HG02943 (cell line): ENCODE results near the gene DMAC2.
"Not testable (repeated sequence)": the region's sequence is repeated elsewhere in the genome, so short reads cannot be mapped to it uniquely, and the experiment has no call there.

Source experiments
- ATAC-seq: cut with Tn5 transposase; IDR thresholded peaks from one replicate; pipeline ENCODE4 v1.9.1; 2021; ENCODE audit warnings: mild to moderate bottlenecking, low read depth, moderate library complexity; ENCODE audit not compliant: unreplicated experiment

Gene DMAC2

DNA sequence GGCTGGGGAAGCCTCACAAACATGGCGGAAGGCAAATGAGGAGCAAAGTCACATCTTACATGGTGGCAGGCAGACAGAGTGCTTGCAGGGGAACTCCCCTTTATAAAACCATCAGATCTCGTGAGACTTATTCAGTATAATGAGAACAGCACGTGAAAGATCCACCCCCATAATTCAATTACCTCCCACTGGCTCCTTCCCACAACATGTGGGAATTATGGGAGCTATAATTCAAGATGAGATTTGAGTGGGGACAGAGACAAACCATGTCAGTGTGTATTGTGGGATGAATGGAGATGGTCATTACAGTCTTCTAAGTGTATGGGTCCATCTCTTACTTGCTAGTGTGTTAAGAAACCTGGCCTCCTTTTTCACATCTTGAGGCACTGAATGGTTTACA lies 37.7 kb downstream of the DMAC2 start:
- no peak for ATAC-seq

DNA sequence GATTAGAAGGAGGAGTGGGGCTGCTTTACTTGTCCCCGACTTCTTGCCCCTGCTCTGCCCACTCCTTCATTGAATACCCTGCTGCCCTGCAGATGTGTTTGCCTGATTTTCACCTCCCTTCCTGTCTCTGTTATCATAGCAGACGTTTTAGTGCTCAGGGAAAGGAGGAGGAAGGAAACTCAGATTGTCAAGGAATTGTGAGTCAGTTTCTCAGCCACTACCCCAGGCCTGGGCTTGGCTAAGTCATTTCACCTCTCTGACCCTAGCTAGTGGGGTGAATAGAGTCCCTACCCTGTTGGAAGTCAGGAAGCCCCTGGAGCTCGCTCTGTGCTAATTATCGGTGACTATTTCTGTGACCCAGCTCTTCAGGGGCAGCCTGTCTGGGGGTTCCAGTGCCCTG lies 38.2 kb downstream of the DMAC2 start:
- ATAC-seq, result no peak

DNA sequence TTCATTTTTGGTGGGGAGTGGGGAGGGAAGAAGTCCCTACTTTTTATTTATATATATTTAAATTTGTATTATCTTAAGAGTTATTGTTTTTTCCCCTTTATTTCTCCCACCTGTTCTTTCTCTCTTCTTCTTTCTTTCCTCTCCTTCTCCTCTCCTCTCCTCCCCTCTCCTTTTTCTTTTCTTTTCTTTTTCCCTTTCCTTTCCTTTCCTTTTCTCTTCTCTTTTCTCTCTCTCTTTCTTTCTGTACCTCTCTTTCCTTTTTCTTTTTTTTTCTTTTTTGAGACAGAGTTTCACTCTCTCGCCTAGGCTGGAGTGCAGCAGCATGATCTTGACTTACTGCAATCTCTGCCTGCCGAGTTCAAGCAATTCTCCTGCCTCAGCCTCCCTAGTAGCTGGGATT lies 40.2 kb downstream of the DMAC2 start:
- no peak for ATAC-seq

DNA sequence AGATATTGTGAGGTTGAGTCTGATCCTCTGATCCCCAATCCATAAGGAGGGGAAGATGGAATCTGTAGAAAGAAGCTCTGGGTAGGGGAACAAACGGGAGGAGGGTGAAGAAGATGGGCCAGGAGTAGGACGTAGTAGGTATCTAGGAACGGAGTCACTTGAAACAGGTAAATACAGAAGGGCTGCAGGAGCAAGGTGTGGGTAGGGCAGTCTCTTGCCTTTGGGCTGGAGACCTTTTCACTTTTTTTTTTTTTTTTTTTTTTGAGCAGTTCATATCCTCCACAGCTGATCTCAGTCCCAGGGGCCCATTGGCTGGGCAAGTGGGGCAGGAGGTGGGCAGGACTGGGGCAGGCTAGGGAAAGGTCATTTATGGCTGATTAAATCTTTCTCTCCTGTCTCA lies 40.6 kb downstream of the DMAC2 start:
- ATAC-seq, result no peak

DNA sequence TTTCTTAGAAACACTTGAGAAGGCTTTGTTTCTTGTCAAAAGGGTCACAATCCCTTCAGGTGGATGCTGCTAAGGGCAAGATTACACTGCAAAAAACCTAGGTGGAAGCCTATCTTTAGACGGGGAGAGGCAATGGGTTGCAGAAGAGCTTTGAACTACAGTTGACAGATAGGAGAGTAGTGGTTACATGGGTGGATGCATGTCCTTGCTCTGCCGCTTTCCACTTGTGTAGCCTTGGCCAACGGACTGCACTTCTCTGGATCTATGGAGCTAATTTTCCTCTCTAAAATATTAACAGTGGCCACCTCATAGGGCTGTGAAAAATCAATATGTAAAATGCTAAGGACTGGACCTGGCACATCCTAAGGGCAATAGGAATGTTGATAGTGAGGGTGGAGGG lies 41.1 kb downstream of the DMAC2 start:
- ATAC-seq, result no peak

DNA sequence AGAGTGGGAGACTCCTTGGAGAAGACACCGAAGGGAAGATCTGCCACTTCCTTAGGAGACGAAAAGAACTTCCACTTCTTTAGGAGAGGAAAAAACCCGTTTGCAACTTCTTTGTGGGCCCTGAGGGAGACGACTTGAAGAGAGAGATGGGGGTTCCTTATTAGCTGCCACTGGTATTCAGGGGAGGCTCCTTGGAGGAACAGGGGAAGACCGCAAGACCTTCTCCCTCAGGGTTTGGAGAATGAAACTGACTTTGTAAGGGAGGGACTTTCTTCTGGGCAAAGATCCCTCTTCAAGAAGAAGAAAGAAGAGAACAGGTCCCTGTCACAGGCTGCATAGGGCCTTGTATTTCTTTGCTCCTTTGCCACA lies 41.7 kb downstream of the DMAC2 start:
- no peak for ATAC-seq

DNA sequence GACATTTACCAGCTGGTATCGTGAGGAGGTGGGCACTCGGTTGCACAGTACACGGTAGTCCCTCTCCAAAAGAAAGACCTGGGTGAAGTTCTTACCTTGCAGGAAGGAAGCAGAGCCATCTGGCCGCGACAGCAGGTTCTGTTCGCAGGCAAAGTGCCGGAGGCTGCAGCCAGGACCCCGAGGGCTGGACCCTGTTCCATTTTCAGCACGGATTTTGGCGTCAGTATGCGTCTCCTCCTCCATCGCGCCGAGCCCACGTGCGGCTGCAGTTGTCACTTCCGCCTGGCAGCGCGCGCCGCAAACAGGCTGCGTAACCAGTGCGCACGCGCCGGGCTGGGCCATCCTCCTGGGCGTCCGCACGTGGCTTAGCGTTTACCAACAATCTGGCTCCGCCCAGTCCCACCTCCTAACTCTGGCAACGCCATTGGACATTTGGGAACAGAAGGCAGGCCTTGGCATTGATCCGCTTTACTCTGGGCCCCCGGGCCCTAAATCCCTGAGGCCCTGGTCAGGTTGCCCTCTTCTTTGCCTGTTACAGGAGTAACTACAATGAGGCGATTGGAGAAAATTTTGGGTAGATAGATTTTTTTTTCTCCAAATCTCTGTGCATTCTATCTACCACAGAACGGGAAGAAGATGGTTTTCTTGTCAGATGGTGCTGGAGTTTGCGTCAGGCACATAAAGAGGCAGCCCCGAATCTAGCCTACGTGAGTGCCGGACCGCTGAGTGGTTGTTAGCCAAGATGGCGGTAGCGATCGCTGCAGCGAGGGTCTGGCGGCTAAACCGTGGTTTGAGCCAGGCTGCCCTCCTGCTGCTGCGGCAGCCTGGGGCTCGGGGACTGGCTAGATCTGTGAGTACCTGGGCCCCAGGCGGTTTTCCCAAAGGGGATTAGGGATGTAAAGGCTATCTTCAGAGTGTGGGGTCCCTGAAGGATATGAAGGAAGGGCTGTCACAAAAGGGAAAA lies 42.3 kb downstream of the DMAC2 start, which contains the start of the genes BCKDHA and EXOSC5:
Gene BCKDHA, plus strand, starts transcription at position 733 of the 964 bp plus-strand sequence. Its CDS starts 10 bp downstream, at position 743.
Gene EXOSC5, minus strand, starts transcription at position 274 of the 964 bp plus-strand sequence. Its CDS starts 31 bp downstream, at position 243.
- ATAC-seq, result peak; percentile 89

DNA sequence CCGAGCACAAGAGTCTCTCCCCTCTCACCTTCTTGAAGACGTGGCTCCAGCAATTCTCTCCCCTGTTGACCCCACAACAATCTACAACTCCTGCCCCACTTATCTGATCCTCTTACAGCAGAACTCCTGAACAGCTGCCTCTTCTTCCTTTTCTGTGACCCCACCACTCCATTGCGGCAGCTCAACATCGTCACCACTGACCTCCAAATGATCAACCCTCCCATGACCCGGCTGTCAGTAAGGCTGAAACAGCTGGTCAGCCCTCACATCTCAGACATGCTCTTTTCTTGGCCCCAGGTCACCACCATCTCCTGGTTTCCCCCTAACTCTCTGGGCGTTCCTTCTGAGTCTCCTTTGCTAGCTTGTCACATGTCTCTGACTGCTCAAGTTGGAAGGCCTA lies 44.4 kb downstream of the DMAC2 start:
- ATAC-seq, result no peak

DNA sequence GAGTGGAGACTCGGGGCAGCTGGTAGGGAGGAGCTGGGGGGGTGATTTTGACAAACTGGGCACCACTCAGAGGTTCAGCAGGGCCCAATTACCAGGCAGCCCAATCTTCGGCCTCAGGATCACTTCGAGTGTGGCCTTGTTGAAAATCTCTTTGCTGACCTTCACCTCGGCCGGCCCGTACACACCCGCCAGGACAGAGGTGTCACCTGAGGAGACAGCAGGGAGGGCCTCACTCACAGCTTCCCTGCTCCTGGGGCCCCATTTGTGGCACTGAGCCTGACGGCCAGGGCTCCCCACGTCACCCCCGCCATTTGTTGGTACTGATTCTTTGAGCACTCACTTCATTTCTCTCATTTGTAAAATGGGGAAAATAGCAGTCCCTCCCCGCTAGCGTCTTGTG lies 46.9 kb downstream of the DMAC2 start:
- no peak for ATAC-seq

DNA sequence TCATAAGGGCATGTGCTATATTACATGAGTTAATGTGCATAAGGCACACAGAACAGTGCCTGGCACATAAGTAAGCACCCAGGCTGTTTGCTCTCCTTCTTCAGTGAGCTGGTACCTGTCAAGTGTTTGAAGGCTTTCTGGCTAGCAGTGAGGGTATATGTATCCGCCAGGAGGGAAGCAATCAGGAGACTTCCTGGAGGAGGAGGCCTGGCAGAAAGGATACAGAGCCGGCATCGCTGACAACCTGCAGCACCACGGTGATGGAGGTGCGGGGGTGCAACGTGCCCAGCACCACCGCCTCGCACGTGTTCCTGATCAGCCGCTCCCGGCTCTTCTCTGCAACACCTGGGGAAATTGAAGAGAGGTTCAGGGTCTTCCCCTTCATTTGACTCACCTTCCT lies 48.1 kb downstream of the DMAC2 start:
- ATAC-seq, result no peak

DNA sequence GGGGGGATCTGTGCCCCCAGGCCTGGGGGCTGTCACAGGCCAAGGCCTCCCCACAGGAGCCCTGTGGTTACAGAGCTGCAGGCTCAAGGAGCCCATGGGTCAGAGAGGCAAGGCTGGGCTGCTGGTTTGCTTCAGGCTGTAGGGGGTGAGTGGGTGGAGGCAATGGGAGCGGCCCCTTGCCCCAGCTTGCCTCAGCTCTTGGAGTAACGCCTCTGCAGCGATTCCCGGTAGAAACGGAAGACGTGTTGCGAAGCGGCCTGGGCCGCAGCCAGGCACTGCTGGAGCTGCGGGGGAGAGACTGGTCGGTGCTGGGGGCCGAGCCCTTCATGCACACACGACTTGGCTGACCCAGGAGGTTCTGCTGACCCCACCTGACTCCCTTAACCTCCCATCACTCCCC lies 53.3 kb downstream of the DMAC2 start:
- no peak for ATAC-seq

DNA sequence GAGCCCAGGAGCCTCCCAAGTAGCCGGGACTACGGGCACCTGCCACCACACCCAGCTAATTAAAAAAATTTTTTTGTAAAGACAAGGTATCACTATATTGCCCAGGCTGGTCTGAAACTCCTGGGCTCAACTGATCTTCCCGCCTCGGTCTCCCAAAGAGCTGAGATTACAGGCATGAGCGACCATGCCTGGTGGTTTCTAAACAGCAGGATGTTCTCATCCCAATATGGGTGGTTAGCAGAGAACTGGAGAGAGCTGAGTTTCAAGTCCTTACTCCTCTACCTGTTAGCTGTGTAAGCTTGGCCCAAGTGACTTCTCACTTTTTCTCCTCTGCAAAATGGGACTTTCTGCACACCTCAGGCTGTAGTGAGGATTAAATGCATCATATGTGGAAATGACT lies 55.4 kb downstream of the DMAC2 start:
- ATAC-seq, result no peak

DNA sequence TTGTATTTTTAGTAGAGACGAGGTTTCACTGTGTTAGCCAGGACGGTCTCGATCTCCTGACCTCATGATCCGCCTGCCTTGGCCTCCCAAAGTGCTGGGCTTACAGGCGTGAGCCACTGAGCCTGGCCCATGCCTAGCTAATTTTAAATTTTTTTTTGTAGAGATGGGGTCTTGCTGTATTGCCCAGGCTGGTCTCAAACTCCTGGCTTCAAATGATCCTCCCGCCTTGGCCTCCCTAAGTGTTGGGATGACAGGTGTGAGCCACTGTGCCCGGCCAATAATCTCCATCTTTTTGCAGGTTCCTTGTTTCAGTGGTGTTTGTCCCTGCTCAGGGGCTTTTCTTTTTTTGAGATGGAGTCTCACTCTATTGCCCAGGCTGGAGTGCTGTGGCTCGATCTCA lies 58.2 kb downstream of the DMAC2 start:
- not testable (repeated sequence) for ATAC-seq
